HG02571 (cell line): ENCODE results near the gene ZNF783.
"Not testable (repeated sequence)": the region's sequence is repeated elsewhere in the genome, so short reads cannot be mapped to it uniquely, and the experiment has no call there.

Source experiments
- ATAC-seq: cut with Tn5 transposase; IDR thresholded peaks from one replicate; pipeline ENCODE4 v1.9.1; 2021; ENCODE audit warnings: mild to moderate bottlenecking, moderate library complexity; ENCODE audit not compliant: unreplicated experiment

The ZNF783 gene

GRCh38 chr7:149239345-149240143 lies 22.5 kb upstream of the ZNF783 start, which contains the start of gene ZNF212:
TSS of gene ZNF212 (plus strand) at chr7:149239651. CDS start at chr7:149239779, 128 bp downstream.
- ATAC-seq: peak; percentile 100

GRCh38 chr7:149240637-149241036 lies 21.4 kb upstream of the ZNF783 start:
- ATAC-seq: no peak

- ATAC-seq: no peak
Observed at GRCh38 chr7:149241696-149242095, 20.3 kb upstream of the ZNF783 start.

- no peak for ATAC-seq
Observed at GRCh38 chr7:149245244-149245643, 16.8 kb upstream of the ZNF783 start.

- ATAC-seq: no peak
Observed at GRCh38 chr7:149245744-149246143, 16.3 kb upstream of the ZNF783 start.

- no peak for ATAC-seq
Observed at GRCh38 chr7:149248777-149249176, 13.2 kb upstream of the ZNF783 start.

GRCh38 chr7:149250151-149250550 lies 11.8 kb upstream of the ZNF783 start:
- ATAC-seq: not testable (repeated sequence)

GRCh38 chr7:149251518-149251917 lies 10.5 kb upstream of the ZNF783 start:
- ATAC-seq: not testable (repeated sequence)

- ATAC-seq: no peak
Observed at GRCh38 chr7:149252378-149252777, 9.6 kb upstream of the ZNF783 start.

- no peak for ATAC-seq
Observed at GRCh38 chr7:149253665-149254064, 8.3 kb upstream of the ZNF783 start.

- no peak for ATAC-seq
Observed at GRCh38 chr7:149254181-149254858, 7.7 kb upstream of the ZNF783 start.

- no peak for ATAC-seq
Observed at GRCh38 chr7:149255174-149255573, 6.8 kb upstream of the ZNF783 start.

- ATAC-seq: no peak
Observed at GRCh38 chr7:149256568-149256967, 5.4 kb upstream of the ZNF783 start.

GRCh38 chr7:149257146-149257545 lies 4.8 kb upstream of the ZNF783 start:
- no peak for ATAC-seq

GRCh38 chr7:149261316-149261828 lies 624 bp upstream of the ZNF783 start:
- ATAC-seq: peak; percentile 7

- ATAC-seq: no peak
Observed at GRCh38 chr7:149266451-149266850, 4.5 kb downstream of the ZNF783 start.

GRCh38 chr7:149267733-149268132 lies 5.7 kb downstream of the ZNF783 start:
- ATAC-seq: no peak

GRCh38 chr7:149274424-149274823 lies 12.4 kb downstream of the ZNF783 start:
- not testable (repeated sequence) for ATAC-seq

- ATAC-seq: no peak
Observed at GRCh38 chr7:149277871-149278270, 15.9 kb downstream of the ZNF783 start.

- no peak for ATAC-seq
Observed at GRCh38 chr7:149278396-149278795, 16.4 kb downstream of the ZNF783 start.

GRCh38 chr7:149279111-149279743 lies 17.2 kb downstream of the ZNF783 start:
- ATAC-seq: no peak
